Hematopoietic multipotent progenitor cell (in vitro differentiated cells): ENCODE results near the gene CELA3B. TPM values are rescaled to one million over a fixed set of nuclear protein-coding genes. Genes with fewer than 3 reads are reported as not detected.
"Not testable (repeated sequence)": the region's sequence is repeated elsewhere in the genome, so short reads cannot be mapped to it uniquely, and the experiment has no call there.

Experiments used
- DNase-seq, 3 donors: peaks; one replicate each; pipeline ENCODE4 v3.0.0-alpha.2; 2011 to 2015; ENCODE audit warnings: low read depth in 2 of 3, low spot score in 2 of 3
- total RNA-seq: library from RNA; depleted of rRNA; stranded (reverse); fragments of >200 nt; gene quantifications from one replicate; pipeline ENCODE4 v1.2.3, GENCODE V29; 2012

Gene CELA3B
- total RNA-seq, 1 donor = not detected

- DNase-seq = peak in 2 of 3 donors; percentile 47 to 51
Observed at GRCh38 chr1:22005261-22006149, 28.7 kb downstream of the CELA3B start.

GRCh38 chr1:22006736-22007135 is 29.9 kb downstream of the CELA3B start:
- DNase-seq = not testable (repeated sequence)

GRCh38 chr1:22007262-22007661 is 30.4 kb downstream of the CELA3B start:
- DNase-seq = not testable (repeated sequence)

GRCh38 chr1:22009566-22009965 is 32.7 kb downstream of the CELA3B start:
- DNase-seq = not testable (repeated sequence)

- DNase-seq = not testable (repeated sequence)
Observed at GRCh38 chr1:22012752-22013151, 35.9 kb downstream of the CELA3B start.

GRCh38 chr1:22014575-22015206 is 37.9 kb downstream of the CELA3B start:
- DNase-seq = not testable (repeated sequence)

GRCh38 chr1:22018583-22019559 is 42.0 kb downstream of the CELA3B start:
- DNase-seq = peak in 2 of 3 donors; percentile 66 to 77

GRCh38 chr1:22021061-22021460 is 44.2 kb downstream of the CELA3B start:
- no peak for DNase-seq

GRCh38 chr1:22024485-22025367 is 47.9 kb downstream of the CELA3B start:
- DNase-seq = peak; percentile 59 to 97 (median 90)

- DNase-seq = peak; percentile 82 to 95 (median 88)
Observed at GRCh38 chr1:22025368-22026155, 48.7 kb downstream of the CELA3B start.

GRCh38 chr1:22026924-22027289 is 50.1 kb downstream of the CELA3B start:
- DNase-seq = no peak

- DNase-seq = no peak
Observed at GRCh38 chr1:22030057-22030456, 53.2 kb downstream of the CELA3B start.

- no peak for DNase-seq
Observed at GRCh38 chr1:22030473-22030872, 53.7 kb downstream of the CELA3B start.

GRCh38 chr1:22031214-22031962 is 54.6 kb downstream of the CELA3B start:
- DNase-seq = peak in 1 of 3 donors; percentile 51

GRCh38 chr1:22034834-22035233 is 58.0 kb downstream of the CELA3B start:
- DNase-seq = not testable (repeated sequence)

- DNase-seq = no peak
Observed at GRCh38 chr1:22037520-22037919, 60.7 kb downstream of the CELA3B start.

GRCh38 chr1:22038036-22038435 is 61.2 kb downstream of the CELA3B start:
- no peak for DNase-seq
